CD4-positive, alpha-beta T cell treated with Interleukin-12 subunit alpha and Interleukin-12 subunit beta, for 1 hour (primary cell): ENCODE measurements around the gene MAPK10.

ENCODE experiments used
- DNase-seq: peaks from one replicate; pipeline ENCODE4 v3.0.0-alpha.2; 2020

MAPK10 gene

DNA sequence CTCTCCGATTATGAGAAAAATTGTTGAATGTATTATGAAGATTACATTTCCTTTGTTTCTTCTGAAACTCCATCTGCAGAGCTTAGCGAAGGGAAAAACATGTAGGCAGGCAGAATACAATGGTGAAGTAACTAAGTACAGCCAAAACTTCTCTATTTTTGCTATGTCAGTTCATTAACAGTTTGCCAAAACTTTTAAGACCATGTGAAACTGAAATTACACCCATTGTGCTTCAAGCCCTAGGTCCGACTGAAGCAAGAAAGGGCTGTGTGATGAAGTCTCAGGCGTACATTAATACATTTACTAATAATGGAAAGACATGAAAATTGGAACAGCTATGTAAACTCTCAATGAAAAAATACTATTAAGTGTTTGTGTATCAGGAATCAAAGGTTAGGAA lies 398.0 kb downstream of the MAPK10 start:
- DNase-seq = no peak

DNA sequence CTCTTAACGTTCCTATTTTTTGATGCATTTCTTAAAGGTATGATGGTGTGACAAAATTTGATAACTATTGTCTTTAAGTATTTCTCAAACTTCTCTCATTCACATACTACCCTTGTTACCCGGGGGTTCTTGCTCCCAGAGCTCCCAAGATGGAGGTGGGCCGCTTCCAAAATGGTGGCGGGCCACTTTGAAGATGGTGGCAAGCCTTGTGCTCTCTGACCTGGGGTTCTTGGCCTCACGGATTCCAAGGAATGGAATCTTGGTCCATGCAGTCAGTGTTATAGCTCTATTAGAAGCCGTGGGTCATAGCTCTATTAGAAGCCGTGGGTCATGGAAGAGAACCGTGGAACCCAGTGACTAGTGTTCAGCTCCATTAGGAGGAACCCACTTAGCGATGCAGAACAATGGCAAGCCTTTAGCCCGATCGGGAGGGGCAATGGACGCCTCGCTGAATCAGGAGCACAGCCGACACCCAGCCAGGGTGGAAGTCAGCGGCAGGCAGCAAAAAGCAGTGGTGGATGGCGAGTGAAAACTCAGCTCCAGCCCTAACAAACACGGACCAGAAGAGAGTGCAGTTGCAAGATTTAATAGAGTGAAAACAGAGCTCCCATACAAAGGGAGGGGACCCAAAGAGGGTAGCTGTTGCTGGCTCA lies 403.4 kb downstream of the MAPK10 start:
- DNase-seq = no peak

DNA sequence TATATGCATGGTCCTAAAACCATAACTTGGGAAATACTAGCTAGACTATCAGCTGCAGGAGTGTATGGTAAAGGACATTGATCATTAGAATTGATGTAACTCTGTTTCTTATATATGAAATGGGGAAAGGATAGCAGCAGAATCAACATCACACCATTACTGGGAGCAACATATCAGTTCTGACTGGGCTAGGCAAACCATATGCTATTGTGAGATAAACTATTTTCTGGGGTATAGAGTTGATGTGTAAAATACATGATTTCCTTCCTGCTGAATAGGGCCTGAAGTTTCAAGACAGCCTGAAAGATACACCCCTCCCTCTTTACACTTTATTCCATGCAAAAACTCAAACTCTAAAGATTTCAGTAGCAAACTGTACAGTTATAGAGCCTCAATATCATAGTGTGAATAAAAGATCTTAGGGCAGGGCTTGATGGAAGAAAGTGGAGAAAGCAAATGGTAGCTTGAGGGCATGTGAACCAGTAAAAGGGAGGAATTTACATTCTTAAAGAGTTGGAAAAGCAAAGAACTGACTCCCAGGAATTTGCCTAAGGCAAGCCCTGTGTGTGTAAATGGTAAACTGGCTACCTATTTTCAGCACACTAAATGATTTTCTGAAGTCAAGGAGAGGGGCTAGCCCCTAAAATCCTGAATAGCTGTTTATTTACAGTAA lies 404.1 kb downstream of the MAPK10 start:
- DNase-seq = no peak

DNA sequence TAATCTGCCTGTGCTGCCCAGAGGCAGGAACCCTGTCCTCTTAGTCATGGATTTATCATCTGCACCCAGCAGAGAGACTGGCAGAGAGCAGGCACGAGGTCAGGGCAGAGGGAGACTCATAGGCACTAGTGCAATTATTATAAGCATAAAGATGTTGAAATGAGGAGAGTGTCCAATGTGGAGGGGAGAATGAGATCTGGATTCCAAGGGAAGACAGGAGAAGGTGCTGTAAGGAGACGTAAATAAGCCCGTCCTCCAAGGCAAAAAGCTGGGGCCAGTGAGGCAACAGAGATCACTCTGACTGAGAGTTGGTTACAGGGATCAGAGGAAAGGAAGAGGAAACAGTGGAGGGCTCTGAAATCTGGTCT lies 406.2 kb downstream of the MAPK10 start:
- no peak for DNase-seq

DNA sequence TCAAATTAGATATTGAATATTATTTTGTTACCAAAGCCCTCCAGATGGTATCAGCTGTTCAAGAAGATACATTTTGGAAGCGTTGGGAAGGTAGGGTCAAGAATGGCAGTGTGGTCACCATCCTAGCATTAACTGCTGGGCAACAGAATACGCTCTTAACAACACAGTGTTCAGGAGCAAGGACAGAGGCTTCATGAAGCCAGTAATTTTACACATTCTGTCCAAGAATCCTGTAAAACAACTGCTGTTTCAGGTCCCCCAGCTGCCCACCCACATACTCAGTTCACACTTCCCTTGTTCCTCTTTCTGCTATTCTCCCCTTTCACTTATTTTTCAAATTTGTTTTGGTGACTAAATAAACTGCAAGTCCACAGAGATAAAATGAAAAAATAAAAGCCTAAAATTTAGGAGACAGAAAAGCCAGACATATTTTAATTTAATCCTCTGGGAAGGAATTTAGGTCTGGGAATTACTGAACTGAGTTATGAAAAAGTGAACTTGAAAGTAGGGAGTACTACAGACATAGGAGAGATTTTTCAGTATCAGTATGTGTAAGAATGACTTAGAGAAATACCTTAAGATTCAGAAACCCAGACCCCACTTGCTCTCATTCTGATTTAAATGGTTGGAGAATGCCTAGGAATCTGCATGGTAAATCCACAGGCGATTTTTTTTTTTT lies 406.7 kb downstream of the MAPK10 start:
- no peak for DNase-seq

GRCh38 chr4:85952528-85952927 lies 407.3 kb downstream of the MAPK10 start:
- no peak for DNase-seq

- no peak for DNase-seq
Observed at GRCh38 chr4:85951099-85951498, 408.8 kb downstream of the MAPK10 start.

- no peak for DNase-seq
Observed at GRCh38 chr4:85946821-85947220, 413.0 kb downstream of the MAPK10 start.

DNA sequence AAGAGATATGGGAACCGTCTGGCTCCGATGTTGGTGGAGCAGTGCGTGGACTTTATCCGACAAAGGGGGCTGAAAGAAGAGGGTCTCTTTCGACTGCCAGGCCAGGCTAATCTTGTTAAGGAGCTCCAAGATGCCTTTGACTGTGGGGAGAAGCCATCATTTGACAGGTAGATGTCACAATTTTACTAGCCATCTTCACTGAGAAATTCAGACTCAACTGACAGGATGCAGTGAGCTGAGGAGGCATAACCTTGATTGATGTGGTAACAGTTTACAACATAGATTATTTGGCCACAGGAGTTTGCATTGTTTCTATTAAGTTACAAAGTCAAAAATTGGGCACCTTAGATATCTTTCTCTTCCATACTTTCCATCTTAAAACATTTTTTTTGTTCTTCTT lies 417.7 kb downstream of the MAPK10 start:
- DNase-seq = no peak

DNA sequence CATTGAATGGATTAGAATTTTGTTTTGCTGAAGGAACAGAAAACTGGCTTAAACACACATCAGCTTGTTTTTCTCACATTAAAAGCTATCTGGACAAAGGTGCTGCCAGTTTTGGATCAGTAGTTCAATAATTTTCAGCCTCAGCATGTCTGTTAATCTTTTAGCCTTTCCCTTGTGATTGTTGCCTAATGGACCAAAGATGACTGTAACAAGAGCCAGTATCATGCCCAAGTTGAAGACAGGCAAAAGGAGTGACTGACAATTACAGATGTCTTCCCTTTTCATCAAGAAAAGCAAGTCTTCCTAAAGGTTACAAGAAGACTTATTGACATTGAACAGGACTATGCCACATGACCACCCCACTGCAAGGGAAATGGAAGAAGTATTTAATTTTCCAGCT lies 419.7 kb downstream of the MAPK10 start:
- DNase-seq = no peak
